K562 (cell line): ENCODE data around the gene SLC1A3. TPM values are rescaled to one million over a fixed set of nuclear protein-coding genes. Genes with fewer than 3 reads are reported as not detected.

Experiments
- ATAC-seq: fragments of 200-7000 bp; cut with Tn5 transposase; 3 replicates; pipeline ENCODE4 v1.9.1; 2020; ENCODE audit warnings: moderate library complexity
- BruUV-seq: library from RNA; stranded (reverse); fragments of 400-500 nt; replicated peaks from 2 replicates; lab custom pipeline; 2021; lab: Mats Ljungman, UMichigan
- CTCF ChIA-PET: fragments of 300-600 bp; formaldehyde crosslinking; extraction: SDS; loops from one replicate; lab custom pipeline; 2021; ENCODE audit warnings: low intra/inter-chr PET ratio; lab: Yijun Ruan, JAX
- POLR2A ChIA-PET: fragments of 300-600, 350-650 bp; sonication (Branson Sonifier 250); formaldehyde crosslinking; extraction: SDS; loops from one replicate; lab custom pipeline; 2021; ENCODE audit warnings: antibody characterized with exemption, inconsistent platforms; lab: Yijun Ruan, JAX
- DNase-seq, 4 experiments: peaks; one replicate each; pipeline versions ENCODE4 v3.0.0 to v3.0.0-alpha.2; 2011 to 2018; ENCODE audit warnings: low spot score in 3 of 4, mixed read lengths in 3 of 4; ENCODE audit errors: extremely low read depth in 1 of 4
- FAIRE-seq: peaks from 2 replicates; lab custom pipeline; 2011; peaks lifted over from hg19 to GRCh38; lab: Jason Lieb, UNC
- H2AFZ ChIP-seq: 2 replicates; pipeline ENCODE4 v1.6.0; 2011; ENCODE audit warnings: low read depth, low read length, control low read depth, inconsistent platforms
- H3K27ac ChIP-seq: fragments of 200-600 bp; 3 replicates; pipeline ENCODE4 v1.8.0; 2011; ENCODE audit warnings: low read depth, mild to moderate bottlenecking, control low read depth, inconsistent platforms, low read length, moderate library complexity, mixed read lengths; ENCODE audit errors: extremely low read depth
- H3K27me3 ChIP-seq, 2 experiments: fragments of 300-600 bp in 1 of 2; 2 replicates in 1 of 2; 3 replicates in 1 of 2; pipeline versions ENCODE4 v1.6.0 to v1.8.0; 2011; ENCODE audit warnings: inconsistent platforms in 2 of 2, low read length in 2 of 2, mild to moderate bottlenecking in 1 of 2, mixed read lengths in 1 of 2, moderate library complexity in 1 of 2; ENCODE audit not compliant: control insufficient read depth in 2 of 2, insufficient read depth in 2 of 2
- H3K36me3 ChIP-seq: fragments of 300-600 bp; 3 replicates; pipeline ENCODE4 v1.8.0; 2011; ENCODE audit warnings: mild to moderate bottlenecking, low read length, inconsistent platforms; ENCODE audit not compliant: control insufficient read depth, insufficient read depth
- H3K4me1 ChIP-seq, 2 experiments: fragments of 200-600 bp in 1 of 2; replicated peaks in 1 of 2; 2 replicates in 1 of 2; 3 replicates in 1 of 2; pipeline versions ENCODE4 v1.5.1 to v1.8.0; 2011; ENCODE audit warnings: inconsistent platforms in 2 of 2, low read length in 2 of 2, mild to moderate bottlenecking in 1 of 2, mixed read lengths in 1 of 2, moderate library complexity in 1 of 2; ENCODE audit not compliant: control insufficient read depth in 2 of 2, insufficient read depth in 2 of 2
- H3K4me2 ChIP-seq: 2 replicates; pipeline ENCODE4 v1.6.1; 2011; ENCODE audit warnings: low read length, control low read depth, inconsistent platforms, mixed read lengths; ENCODE audit not compliant: insufficient read depth
- H3K4me3 ChIP-seq: fragments of 200-600 bp; sonication (generic), shearing (Covaris generic); 2 replicates; pipeline ENCODE4 v1.5.1; 2016; ENCODE audit warnings: control low read depth, inconsistent platforms
- H3K79me2 ChIP-seq: fragments of 200-600 bp; 3 replicates; pipeline ENCODE4 v1.8.0; 2011; ENCODE audit warnings: low read length, inconsistent platforms; ENCODE audit not compliant: control insufficient read depth, insufficient read depth
- H3K9ac ChIP-seq, 2 experiments: 2 replicates each; pipeline versions ENCODE4 v1.6.0 to v1.6.1; 2011; ENCODE audit warnings: low read depth in 2 of 2, low read length in 2 of 2, control low read depth in 1 of 2, inconsistent platforms in 1 of 2, mild to moderate bottlenecking in 1 of 2, mixed read lengths in 1 of 2; ENCODE audit not compliant: insufficient read depth in 1 of 2
- H3K9me1 ChIP-seq: one replicate; pipeline ENCODE4 v1.6.0; 2011; ENCODE audit warnings: inconsistent platforms, mild to moderate bottlenecking, low read length, moderate library complexity; ENCODE audit not compliant: control insufficient read depth, insufficient read depth
- H3K9me3 ChIP-seq: replicated peaks from 2 replicates; pipeline ENCODE4 v1.5.1; 2011; ENCODE audit warnings: low read depth, low read length, inconsistent platforms; ENCODE audit not compliant: control insufficient read depth, insufficient read depth
- H4K20me1 ChIP-seq: replicated peaks from 2 replicates; pipeline ENCODE4 v1.6.1; 2011; ENCODE audit warnings: low read length, inconsistent platforms, mixed read lengths; ENCODE audit not compliant: control insufficient read depth, insufficient read depth
- CBFA2T3 ChIP-seq: fragments of 450-650 bp; IDR thresholded peaks from 2 replicates; pipeline ENCODE4 v1.6.1; 2017
- HBP1 ChIP-seq: fragments of 450-650 bp; formaldehyde crosslinking; IDR thresholded peaks from 2 replicates; pipeline ENCODE4 v1.4.0; 2022; ENCODE audit warnings: missing genetic modification characterization
- PHF8 ChIP-seq: fragments of 200-600 bp; sonication (generic); IDR thresholded peaks from 2 replicates; pipeline ENCODE4 v1.6.1; 2012; ENCODE audit warnings: mixed run types, mild to moderate bottlenecking, inconsistent platforms, low read length, moderate library complexity, borderline replicate concordance
- TEAD2 ChIP-seq: fragments of 450-650 bp; IDR thresholded peaks from 2 replicates; pipeline ENCODE4 v1.6.1; 2016; ENCODE audit warnings: missing genetic modification characterization, control low read depth, missing compliant biosample characterization
- TOE1 ChIP-seq, 2 experiments: fragments of 450-650 bp in 1 of 2; sonication (generic) in 1 of 2; formaldehyde crosslinking in 1 of 2; IDR thresholded peaks; 2 replicates each; pipeline versions ENCODE4 v1.7.1 to v1.8.0; 2016 to 2022; ENCODE audit warnings: borderline replicate concordance in 2 of 2, mild to moderate bottlenecking in 2 of 2, antibody characterized with exemption in 1 of 2, inconsistent platforms in 1 of 2, low read depth in 1 of 2, missing genetic modification reagents in 1 of 2, moderate library complexity in 1 of 2
- XRCC3 ChIP-seq: fragments of 450-650 bp; IDR thresholded peaks from 2 replicates; pipeline ENCODE4 v1.6.1; 2017; ENCODE audit warnings: mild to moderate bottlenecking, moderate library complexity
- ZBTB17 ChIP-seq: fragments of 450-650 bp; formaldehyde crosslinking; IDR thresholded peaks from 2 replicates; pipeline ENCODE4 v1.4.0; 2020; ENCODE audit warnings: mild to moderate bottlenecking
- ZBTB2 ChIP-seq: fragments of 450-650 bp; IDR thresholded peaks from 2 replicates; pipeline ENCODE4 v1.6.1; 2016; ENCODE audit warnings: antibody characterized with exemption
- ZNF449 ChIP-seq: fragments of 250-450 bp; sonication (Bioruptor Pico); IDR thresholded peaks from 2 replicates; pipeline ENCODE4 v1.8.0; 2022; ENCODE audit warnings: moderate library complexity, mild to moderate bottlenecking, inconsistent platforms
- ZNF639 ChIP-seq, 2 experiments: fragments of 200-800 bp in 1 of 2; sonication (Bioruptor generic) in 1 of 2; sonication (generic) in 1 of 2; formaldehyde crosslinking in 1 of 2; IDR thresholded peaks in 1 of 2; conservative IDR thresholded peaks in 1 of 2; 2 replicates each; pipeline versions ENCODE4 v1.5.0 to v1.6.1; 2016 to 2020; ENCODE audit warnings: missing compliant biosample characterization in 1 of 2, missing genetic modification characterization in 1 of 2, missing genetic modification reagents in 1 of 2
- WGBS: fragments of 100-300 bp; shearing (Covaris generic); methylation state at CpG from one replicate; pipeline ENCODE4 v1.1.6; 2016; ENCODE audit warnings: low coverage, mixed read lengths; ENCODE audit not compliant: insufficient coverage; ENCODE audit errors: missing lambda C conversion rate; 5-methylcytosine and 5-hydroxymethylcytosine counted together
- in situ Hi-C: fragments of 300-500 bp; cut with MboI; formaldehyde crosslinking; loops from 4 replicates; pipeline ENCODE4 v1.15.0; 2018; ENCODE audit warnings: inconsistent platforms, mixed read lengths
- intact Hi-C: fragments of 100-400 bp; cut with micrococcal nuclease; formaldehyde crosslinking; loops from 2 replicates; pipeline ENCODE4 v1.14.2; 2022
- polyA plus RNA-seq, 8 experiments: library from polyadenylated mRNA; depleted of rRNA in 4 of 8; stranded (reverse) in 5 of 8; unstranded in 3 of 8; fragments of >200 nt; fragmentation: Nextera tagmentation in 2 of 8; fragmentation: Illumina TruSeq in 1 of 8; extraction: Ambion mirVana in 2 of 8; extraction: Trizol in 1 of 8; gene quantifications; 2 replicates each; pipeline versions ENCODE4 v1.2.1 to v1.2.3, GENCODE V29; 2011 to 2014; ENCODE audit warnings: inconsistent platforms in 1 of 8, missing spikeins in 1 of 8
- total RNA-seq, 7 experiments: library from RNA; depleted of rRNA in 6 of 7; stranded (reverse); fragments of >200 nt in 6 of 7; fragmentation: Illumina TruSeq in 2 of 7; extraction: Trizol in 2 of 7; gene quantifications; 2 replicates each; pipeline versions ENCODE4 v1.2.1 to v1.2.3, GENCODE V29; 2011 to 2021; ENCODE audit warnings: low replicate concordance in 1 of 7

Gene SLC1A3
- total and polyA plus RNA-seq, 9 of the 15 experiments (the other 6 are each of a cell fraction or from before 2014, with no cell fraction given) = 0.13 TPM; not detected in 8

GRCh38 chr5:36651761-36652685 lies 45.6 kb downstream of the SLC1A3 start (continued):
- TF ChIP-seq TOE1 (IDR thresholded peaks at IDR 0.05; ENCODE audit: borderline replicate concordance) = no peak
- TF ChIP-seq TOE1 (CRISPR knock-in tag; IDR thresholded peaks at IDR 0.05; ENCODE audit: borderline replicate concordance, low read depth) = no peak
- TF ChIP-seq XRCC3 = no peak
- no peak for TF ChIP-seq ZBTB17 (CRISPR knock-in tag)
- TF ChIP-seq HBP1 (CRISPR knock-in tag) = no peak

- peaks cover 5% of the 10 kb centered on the region in 2 experiments; a peak in 4 of 5 replicates for H3K27me3 ChIP-seq
Observed at GRCh38 chr5:36653044-36653705, 46.8 kb downstream of the SLC1A3 start.

More at GRCh38 chr5:36653044-36653705, 46.8 kb downstream of the SLC1A3 start:
- ATAC-seq = no peak
- Histone ChIP-seq H3K4me3 (no peak overlapping the region), H3K4me2 (no peak overlapping the region)
- in situ Hi-C loops = no loop called here
- TF ChIP-seq ZNF449 (CRISPR knock-in tag) (no peak), ZNF639 (CRISPR knock-in tag; conservative IDR thresholded peaks at IDR 0.05 in 1 of 2, IDR thresholded peaks at IDR 0.05 in 1 of 2) (no peak), TEAD2 (tag) (no peak), PHF8 (no peak), CBFA2T3 (no peak), ZBTB2 (no peak)
- TF ChIP-seq, all 486 proteins: peak for 0
- ChIA-PET POLR2A (interaction anchor here (0.9 to 1.9 kb wide), 4 partner anchors 7 to 19 kb away, joined by 3 to 5 read pairs (median 4); no protein-coding TSS in a partner anchor), CTCF (no interaction called here)
- Histone ChIP-seq H3K79me2 (no peaks in the 10 kb centered on the region), H3K4me1 (no peaks in the 10 kb centered on the region), H3K9me3 (no peaks in the 10 kb centered on the region), H3K36me3 (no peaks in the 10 kb centered on the region), H4K20me1 (no peaks in the 10 kb centered on the region), H3K9me1 (no peaks in the 10 kb centered on the region), H2AFZ (no peak overlapping the region), H3K9ac (no peak overlapping the region), H3K27ac (no peak overlapping the region)
- intact Hi-C loops = no loop called here
- no peak for DNase-seq
- BruUV-seq = no TSS peak
- no peak for FAIRE-seq
- WGBS = 0% methylated on average over 5 of the region's 5 CpGs
